ENCODE results near the gene WWOX.

Gene WWOX

GRCh38 chr16:79136955-79137354, 1037.5 kb downstream of the WWOX start:
- no peak for DNase-seq

GRCh38 chr16:79137426-79137939, 1038.0 kb downstream of the WWOX start:
- DNase-seq, result no peak

DNA sequence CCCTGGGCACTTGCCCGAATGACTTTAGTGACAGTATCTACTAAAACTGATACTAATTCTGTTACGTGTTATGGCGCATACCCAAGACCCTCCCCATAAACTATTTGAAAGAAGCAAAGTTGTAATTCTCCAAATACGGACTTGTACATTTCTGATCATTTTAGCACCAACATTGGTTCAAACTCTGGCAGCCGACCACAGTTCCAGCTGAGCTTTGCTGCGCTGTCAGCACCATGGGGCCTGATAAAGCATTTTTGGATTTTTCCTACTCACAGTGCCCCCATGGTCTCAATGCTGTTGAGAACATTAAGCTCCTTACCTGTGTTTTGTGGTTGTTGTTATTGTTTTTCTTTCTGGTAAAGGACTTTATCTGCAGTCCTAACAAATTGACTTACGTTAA, 1040.3 kb downstream of the WWOX start:
- no peak for DNase-seq

GRCh38 chr16:79143026-79143425, 1043.6 kb downstream of the WWOX start:
- DNase-seq, result no peak

- no peak for DNase-seq
These were observed 1050.7 kb downstream of the WWOX start for GRCh38 chr16:79150151-79150550.

DNA sequence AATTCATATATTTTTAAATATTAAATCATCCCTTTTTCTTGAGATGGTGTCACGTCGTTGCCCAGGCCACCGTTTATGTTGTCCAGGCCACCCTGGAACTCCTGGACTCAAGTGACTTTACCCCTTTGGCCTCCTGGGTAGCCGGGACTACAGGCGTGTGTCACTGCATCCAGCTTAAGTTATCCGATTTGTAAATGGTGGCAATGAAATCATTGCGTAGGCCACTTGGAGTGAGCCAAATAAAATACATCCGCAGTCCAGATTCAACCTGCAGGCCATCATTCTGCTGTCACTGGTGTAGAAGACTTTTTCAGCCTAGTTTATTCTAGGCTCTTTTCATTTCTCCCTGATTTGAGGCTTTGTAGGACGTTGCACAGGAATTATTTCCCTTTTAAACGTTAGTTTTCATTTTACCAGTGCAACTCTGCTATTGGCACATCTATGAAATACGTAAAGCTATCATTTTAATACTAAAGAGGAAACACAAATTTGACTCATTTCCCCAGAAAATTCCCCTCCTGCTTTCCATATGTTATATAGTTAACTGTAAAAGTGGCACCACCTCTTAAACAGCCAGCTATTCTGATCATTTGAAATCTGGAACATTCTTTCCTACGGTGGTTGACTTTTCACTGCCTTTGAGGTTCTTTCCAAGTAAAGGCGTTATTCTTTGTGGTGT, 1051.3 kb downstream of the WWOX start:
- DNase-seq, result no peak

DNA sequence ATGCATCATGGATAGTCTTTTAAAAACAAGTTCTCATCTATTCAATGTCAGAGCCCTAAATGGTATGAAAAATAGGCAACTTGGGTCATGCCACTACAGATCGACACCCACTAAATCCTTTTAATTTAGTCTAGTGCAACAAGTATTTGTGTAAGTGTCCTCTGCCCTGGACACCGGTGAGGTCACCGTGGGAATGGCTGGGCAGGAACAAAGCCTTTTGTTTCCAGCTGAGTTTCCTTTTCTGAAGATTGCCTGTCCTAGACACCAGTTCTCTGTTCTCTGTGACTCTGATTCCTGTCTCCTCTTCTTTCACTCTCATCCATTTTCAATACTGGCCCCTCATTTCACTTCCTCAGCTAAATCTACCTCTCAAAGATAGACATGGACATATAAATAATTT, 1054.6 kb downstream of the WWOX start:
- no peak for DNase-seq

- DNase-seq, result no peak
These were observed 1056.0 kb downstream of the WWOX start for GRCh38 chr16:79155471-79155870.

DNA sequence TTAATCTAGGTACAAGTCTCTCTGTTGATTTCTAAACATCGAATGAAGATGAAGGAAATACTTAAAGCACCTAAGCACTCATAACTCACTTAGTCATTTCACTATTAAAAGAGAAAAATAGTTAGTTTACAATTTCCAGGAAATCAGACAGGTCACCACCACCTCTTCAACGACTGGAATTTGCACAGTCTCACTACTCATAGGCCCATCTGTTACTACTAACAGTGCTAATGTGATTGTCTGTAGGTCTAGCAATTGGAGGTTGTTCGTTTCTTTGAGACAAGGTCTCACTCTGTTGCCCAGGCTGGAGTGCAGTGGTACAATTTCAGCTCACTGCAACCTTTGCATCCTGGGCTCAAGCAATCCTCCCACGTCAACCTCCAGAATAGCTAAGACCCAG, 1056.5 kb downstream of the WWOX start:
- DNase-seq, result no peak

- no peak for DNase-seq
These were observed 1057.3 kb downstream of the WWOX start for GRCh38 chr16:79156761-79157160.

DNA sequence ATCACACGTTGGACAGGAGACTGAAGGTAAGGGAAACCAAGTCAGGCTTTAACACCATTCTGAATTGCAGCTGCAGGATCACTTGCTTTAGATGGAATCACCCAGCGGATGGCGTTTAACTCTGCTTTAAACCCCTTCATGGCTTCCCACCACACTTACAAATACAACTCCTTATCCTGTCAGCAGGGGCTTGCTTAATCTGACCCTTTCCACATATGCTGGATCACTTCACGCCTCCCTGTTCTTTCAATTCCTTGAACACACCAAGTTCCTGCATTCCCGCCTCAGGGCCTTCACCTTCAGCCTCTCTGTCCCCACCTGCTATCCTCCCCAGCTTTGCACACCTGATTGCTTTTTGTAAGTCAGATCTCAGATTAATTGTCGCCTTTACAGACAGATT, 1058.9 kb downstream of the WWOX start:
- DNase-seq, result no peak

DNA sequence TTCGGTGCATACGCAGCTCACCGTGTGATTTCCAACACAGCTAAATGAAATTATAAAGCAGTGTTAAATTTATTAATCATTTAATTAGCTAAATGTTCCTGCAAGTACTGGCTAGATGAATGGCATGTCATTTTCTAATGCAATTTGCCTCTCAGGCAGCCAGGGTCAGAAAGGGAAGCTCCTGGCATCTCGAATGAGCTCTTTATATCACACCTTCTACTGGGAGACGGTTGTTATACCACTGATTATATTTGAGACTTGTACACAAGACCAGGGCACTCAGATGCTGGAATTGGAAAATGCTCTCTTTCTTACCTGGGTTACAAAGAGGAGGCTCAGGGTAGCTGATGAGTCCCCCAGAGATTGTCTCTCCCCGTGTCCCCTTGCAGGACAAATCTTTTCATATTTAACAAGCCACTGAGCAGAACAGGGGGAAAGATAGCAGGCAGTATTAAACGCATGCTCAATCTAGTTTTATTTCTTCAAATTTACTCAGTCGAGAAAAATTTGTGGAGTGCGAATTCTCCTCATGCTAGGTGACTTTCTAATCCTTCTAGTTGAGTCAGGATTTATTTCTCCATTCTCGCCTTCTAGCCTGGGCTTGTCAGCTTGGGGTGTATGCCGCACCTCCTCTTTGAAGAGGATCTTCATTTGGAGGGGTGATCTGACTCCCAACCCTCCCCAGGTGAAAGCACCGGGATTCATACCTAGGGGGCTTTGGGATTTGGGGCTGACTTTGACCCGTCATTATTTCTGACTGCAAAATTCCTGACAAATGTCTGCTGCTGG, 1060.0 kb downstream of the WWOX start:
- DNase-seq, result no peak

GRCh38 chr16:79162977-79163376, 1063.5 kb downstream of the WWOX start:
- DNase-seq, result no peak

- DNase-seq, result no peak
These were observed 1064.4 kb downstream of the WWOX start for GRCh38 chr16:79163691-79164387.

DNA sequence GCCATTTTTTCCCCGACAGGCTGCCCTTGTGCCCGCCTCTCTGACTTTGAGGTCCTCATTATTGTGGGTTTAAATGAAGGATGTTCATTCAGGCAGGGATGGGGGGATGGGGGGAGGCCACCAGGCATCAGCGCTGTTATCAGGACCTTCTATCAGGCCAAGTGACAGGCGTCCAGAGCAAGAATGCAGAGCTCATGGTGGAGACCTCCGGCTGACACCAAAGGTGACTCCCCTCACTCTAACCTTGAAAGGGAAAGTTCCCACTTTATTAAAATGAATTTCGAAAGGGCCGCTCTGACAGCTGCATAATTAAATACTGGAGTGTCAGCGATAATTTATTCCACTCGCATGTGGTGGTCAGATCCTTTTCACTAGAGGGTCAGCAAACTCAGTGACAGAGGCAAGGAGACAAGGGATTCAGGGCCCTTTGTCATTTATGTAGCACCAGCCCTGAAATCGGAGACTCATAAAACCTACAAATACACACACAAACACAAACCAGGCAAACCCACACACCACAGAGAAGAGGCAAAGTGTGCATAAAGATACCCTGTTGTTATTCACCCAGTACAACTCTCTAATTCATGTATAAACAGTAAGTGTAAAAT, 1065.0 kb downstream of the WWOX start:
- no peak for DNase-seq

DNA sequence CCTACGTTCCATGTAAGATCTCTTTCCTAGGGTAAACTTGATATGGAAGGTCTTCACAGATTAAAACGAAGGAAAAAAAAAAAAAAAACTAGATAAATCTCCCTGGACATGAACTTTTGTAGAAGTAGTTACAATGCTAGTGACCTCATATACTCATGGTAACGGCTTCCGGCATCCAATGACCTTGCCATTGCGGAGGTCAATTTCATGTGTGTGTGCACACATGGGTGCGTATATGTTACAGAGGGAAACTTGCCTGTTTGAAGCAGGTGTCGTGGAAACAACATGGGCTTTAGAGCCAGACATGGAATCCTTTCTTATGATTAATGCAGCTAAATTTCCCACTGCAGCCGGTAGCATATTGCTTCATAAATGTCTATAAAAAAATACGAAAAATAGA, 1065.6 kb downstream of the WWOX start:
- DNase-seq, result no peak

DNA sequence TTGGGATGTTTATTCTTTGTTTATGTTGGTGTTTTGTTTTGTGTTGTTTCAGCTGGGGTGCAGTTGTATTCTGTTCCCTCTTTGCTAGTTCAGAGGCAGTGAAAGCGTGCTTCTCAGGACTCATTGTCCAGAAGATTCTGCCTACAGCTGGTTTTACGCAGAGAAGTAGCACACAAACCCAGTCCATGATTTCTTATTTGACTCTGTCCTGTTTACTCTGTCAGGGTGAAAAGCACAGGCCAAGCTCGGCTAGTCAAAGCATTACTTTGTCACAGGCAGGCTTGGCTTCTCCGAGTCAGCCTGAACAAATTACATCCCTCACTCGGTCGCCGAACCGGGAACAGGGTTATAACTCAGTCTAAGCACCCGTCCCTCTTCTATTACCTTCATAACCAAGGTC, 1066.1 kb downstream of the WWOX start:
- DNase-seq, result no peak

GRCh38 chr16:79167893-79168292, 1068.4 kb downstream of the WWOX start:
- DNase-seq, result no peak

- no peak for DNase-seq
These were observed 1068.9 kb downstream of the WWOX start for GRCh38 chr16:79168321-79168720.

- no peak for DNase-seq
These were observed 1069.8 kb downstream of the WWOX start for GRCh38 chr16:79169239-79169638.

DNA sequence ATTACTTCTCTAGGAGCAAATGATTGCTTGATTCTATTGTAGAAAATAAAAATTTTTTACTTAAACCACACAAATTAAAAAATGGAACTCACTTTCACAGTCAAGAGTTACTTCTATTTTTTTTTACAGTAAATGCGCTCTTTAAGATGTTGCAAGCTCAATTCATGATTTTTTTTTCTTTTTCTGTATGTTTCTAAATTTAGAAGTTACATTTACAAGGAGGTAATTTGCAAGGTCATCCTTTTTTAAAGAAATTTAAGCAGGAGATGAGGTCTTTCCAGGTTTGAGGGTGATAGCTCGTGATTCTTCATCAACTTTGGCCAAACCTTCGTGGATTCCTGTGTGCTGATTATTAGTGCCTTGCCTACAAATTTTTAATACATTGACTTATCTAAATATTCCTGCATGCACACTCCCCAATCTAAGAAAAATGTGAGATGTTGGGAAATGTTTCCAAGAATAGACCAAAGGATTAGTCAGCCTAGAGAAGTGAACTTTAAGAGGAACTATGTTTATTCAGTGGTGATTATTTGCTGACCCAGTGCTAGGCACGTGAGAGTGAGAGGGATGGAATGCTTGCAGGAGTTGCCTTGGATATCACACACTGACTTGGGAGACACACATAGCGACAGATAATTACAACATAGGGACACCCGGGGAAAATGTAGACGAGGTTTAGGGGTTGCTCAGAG, 1071.2 kb downstream of the WWOX start:
- DNase-seq, result no peak

- DNase-seq, result no peak
These were observed 1072.0 kb downstream of the WWOX start for GRCh38 chr16:79171504-79171903.

Measured in CD4-positive, alpha-beta T cell treated with Interleukin-10 for 1 hour (primary cell).